GM18858 (cell line): Measurements from ENCODE around the gene UBE3C.

Experiments
- ATAC-seq: cut with Tn5 transposase; IDR thresholded peaks from one replicate; pipeline ENCODE4 v1.9.1; 2021; ENCODE audit not compliant: unreplicated experiment

The UBE3C gene

DNA sequence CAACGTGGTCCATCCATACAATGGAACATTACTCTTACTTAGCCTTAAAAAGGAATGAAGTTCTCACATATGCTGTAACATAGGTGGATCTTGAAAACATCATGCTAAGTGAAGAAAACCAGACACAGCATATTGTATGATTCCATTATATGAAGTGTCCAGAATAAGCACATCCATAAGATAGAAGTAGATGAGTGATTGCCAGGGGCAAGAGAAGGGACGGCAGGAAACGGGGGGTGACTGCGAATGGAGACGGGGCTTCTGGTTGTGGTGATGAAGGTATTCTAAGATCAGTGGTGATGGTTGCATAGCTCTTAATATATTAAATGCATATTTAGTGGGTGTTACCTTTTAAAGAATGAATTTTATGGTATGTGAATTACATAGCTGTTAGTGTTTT, 29.8 kb downstream of the UBE3C start:
- ATAC-seq: no peak

DNA sequence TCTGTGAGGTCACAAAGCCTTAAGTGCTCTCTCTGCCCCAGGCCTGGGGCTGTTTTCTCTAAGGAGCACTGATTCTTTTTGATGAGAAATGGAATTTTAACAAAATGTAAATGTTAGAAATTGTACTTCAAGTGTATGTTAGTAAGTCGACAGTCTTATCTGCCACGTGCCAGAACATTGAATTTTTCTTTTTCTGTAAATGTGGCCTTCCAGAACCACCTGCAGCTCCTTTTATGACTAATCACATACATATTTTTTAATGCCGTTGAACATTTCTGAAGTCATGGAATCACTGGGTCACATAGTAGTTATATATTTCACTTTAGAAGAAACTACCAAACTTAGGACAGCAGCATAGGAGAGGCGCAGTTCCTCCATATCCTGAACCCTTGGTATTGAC, 38.0 kb downstream of the UBE3C start:
- no peak for ATAC-seq

DNA sequence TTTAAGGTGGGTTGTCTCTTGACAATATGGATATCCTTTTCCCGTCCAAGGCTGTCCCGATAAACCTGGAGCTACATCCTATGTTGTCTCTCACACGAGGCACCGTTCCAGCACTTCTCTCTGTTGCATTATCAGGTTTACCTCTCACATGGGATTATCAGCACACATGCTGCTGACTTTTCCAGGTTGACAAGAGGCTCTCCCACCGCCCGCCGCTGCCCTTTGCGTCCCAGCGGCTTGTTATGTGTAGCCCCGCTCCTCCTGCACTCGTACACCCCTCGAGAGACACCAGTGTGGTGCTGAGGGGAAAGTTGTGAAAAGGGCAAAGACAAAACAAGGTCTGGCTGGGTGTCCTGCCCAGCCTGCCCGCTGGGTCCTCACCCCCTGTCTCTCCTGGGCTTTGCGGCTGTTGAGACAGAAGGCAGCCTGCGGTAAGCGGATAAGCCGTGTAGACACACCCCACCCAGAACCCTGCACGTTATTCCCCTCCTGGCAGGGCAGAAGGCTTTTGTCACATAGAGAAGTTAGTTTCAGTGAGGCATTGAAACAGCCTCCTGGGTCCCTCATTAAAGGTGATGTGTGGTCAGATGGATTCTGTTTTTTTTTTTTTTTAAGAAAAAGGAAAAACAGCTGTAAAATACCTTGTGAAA, 38.7 kb downstream of the UBE3C start:
- ATAC-seq: no peak

- no peak for ATAC-seq
Measured at GRCh38 chr7:157177983-157178381, 39.3 kb downstream of the UBE3C start.

DNA sequence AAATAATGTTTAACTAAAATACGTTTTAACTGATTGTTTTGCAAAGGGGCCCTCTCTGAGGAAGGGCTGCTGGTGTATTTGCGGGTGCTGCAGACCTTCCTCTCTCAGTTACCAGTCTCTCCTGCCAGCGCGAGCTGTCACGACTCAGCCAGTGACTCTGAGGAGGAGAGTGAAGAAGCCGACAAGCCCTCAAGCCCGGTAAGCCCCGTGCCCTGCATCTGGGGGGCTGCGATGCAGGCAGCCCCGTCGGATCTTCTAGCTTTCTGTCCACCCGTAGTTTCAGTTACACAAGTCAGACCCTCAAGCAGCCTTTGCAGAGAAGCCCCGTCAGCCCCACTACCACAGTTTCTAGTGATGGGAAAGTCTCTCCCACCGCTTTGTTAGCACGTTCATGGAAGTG, 45.1 kb downstream of the UBE3C start:
- ATAC-seq: no peak

DNA sequence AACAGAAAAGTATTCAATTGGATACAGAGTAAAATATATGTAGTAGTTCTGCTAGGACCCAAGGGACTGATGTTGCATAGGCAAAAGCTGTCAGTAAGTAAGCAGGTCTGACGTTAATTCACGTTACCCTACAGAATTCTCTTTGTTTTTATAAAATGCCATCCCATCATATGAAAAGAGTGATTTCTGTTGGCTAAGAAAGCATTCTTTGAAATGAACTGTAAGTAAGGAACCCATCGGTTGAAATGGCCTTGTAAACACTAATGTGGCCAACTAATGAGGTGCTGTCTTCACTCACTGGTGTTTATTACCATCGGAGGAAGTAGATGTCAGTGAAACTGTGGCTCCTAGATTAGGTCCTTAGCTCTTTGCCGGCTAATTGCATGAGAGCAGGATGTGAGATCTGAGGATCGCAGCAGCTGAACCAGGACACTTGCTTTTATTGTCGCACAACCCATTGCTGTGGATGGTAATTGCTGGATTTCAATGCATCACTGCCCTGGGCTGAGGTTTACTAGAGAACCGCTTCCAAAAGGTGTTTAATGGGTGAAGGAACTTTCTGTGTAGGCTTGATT, 49.5 kb downstream of the UBE3C start:
- no peak for ATAC-seq

DNA sequence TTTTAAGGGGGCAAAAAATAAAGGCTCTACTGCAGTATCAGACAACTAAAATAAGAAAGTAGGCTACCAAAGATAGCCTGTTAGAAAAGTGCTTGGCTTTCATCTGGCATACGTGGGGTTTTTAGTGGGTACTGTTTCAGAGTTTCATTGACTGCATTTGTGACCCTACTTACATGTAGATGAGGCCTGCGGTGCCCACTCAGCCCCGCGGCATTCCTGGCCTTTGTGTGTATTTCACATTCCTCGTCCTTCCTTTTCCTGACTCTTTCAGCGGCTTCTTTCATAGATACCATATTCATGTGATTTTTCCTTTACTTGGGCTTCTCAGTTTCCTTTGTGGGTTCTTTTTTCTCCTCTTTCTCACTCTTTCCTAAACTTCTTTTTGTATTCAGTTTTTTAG, 50.7 kb downstream of the UBE3C start:
- no peak for ATAC-seq

- no peak for ATAC-seq
Measured at GRCh38 chr7:157192861-157193260, 54.1 kb downstream of the UBE3C start.

DNA sequence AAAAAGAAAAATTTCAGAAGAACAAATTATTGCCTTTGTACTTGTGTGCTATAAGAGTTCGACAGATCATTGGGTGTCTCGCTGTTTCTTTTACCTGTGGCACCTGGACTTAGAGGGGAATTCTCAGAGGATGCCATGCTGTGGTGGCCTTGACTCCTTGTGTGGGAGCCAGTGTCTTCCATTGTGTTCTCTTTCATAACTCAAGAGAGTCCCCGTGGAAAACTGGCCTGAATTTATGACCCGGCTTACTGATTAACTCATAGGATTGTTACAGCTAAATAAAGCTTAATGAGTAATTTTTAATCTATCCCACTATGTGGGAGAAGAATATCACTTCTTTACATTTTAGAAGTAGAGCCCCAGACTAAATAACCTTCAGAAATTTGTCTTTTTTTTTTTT, 54.5 kb downstream of the UBE3C start:
- ATAC-seq: no peak

GRCh38 chr7:157194948-157195347, 56.2 kb downstream of the UBE3C start:
- no peak for ATAC-seq

GRCh38 chr7:157195868-157196267, 57.1 kb downstream of the UBE3C start:
- ATAC-seq: no peak

GRCh38 chr7:157204134-157204533, 65.4 kb downstream of the UBE3C start:
- ATAC-seq: no peak

GRCh38 chr7:157205438-157205837, 66.7 kb downstream of the UBE3C start:
- ATAC-seq: no peak

GRCh38 chr7:157208571-157209413, 70.1 kb downstream of the UBE3C start:
- ATAC-seq: no peak

GRCh38 chr7:157210682-157211081, 72.0 kb downstream of the UBE3C start:
- ATAC-seq: no peak

GRCh38 chr7:157211690-157212089, 73.0 kb downstream of the UBE3C start:
- no peak for ATAC-seq

GRCh38 chr7:157219154-157219553, 80.4 kb downstream of the UBE3C start:
- ATAC-seq: peak; percentile 97

DNA sequence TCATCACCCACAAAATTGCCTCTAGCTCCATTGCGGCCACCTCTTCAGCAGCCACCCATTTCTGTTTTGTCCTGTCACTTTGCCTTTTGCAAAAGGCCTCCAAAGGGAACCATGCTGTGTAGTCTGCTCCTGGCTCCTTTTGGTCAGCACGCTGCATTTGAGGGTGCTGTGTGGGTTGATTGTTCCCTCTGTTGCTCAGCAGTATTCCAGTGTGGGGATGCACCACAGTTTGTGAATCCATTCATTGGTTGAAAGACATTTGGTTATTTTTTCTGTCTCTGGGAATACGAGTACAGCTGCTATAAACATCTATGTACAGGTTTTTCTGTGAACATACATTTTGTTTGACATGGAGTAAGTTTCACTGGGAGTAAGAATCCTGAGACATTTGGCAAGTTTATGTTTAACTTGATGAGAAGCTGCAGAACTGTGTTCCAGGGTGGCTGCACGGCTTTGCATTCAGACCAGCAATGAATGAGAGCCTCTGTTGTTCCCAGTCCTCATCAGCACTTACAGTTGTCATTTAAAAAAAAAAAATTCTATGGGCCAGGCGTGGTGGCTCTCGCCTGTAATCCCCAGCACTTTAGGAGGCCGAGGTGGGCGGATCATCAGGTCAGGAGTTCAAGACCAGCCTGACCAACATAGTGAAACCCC, 82.3 kb downstream of the UBE3C start:
- ATAC-seq: no peak

DNA sequence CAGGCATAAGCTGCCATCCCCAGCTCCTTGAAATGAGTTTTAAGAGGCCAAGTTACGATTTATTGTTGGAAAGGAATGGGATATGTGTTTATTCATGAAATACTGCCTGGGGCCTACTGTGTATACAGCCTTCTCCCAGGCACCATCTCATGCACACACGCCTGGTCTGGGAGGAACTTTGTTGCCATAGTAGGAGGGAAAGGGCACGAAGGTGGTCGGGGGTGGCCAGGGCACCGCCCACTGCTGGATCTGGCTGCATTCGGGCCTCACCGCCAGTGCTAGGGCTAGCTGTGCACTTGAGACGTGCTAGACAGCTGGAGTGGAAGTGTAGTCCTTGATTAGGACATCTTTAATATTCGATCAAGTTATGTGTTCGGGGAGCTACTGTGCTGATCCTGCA, 84.0 kb downstream of the UBE3C start:
- no peak for ATAC-seq

- no peak for ATAC-seq
Measured at GRCh38 chr7:157224627-157225026, 85.9 kb downstream of the UBE3C start.

DNA sequence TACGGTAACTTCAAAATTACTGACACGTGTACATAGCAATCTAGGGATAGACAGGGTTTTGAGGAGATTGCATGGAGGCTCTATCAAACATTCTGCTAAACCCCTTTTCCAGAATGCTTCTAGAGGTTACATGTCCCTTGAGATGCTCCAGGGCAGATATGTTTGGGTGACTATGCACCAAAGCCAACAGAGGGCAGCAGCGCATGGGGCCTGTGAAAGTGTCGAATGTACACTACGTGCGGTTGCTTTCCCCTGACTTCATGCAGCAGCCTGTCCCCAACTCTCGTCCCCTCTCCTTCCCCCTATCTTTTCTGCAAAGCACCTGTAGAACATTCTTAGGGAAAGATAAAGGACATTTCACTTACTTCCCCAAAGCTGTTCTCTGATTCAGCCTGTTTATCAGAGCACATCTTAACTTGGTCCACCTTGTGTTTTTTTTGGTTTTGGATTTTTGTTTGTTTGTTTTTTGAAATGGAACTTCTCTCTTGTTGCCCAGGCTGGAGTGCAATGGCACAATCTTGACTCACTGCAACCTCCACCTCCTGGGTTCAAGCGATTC, 90.2 kb downstream of the UBE3C start:
- ATAC-seq: no peak
